Epithelial cell of esophagus (primary cell): Measurements from ENCODE around the gene ZNF556.
"Not testable (repeated sequence)": the region's sequence is repeated elsewhere in the genome, so short reads cannot be mapped to it uniquely, and the experiment has no call there.

ENCODE experiments used
- DNase-seq: peaks from one replicate; pipeline ENCODE4 v3.0.0; 2010; ENCODE audit warnings: low read depth
- H3K4me3 ChIP-seq: 2 replicates; pipeline ENCODE4 v1.5.1; 2011; ENCODE audit warnings: mild to moderate bottlenecking, low read length, control low read depth
- CTCF ChIP-seq: IDR thresholded peaks from 2 replicates; pipeline ENCODE4 v1.5.1; 2011; ENCODE audit warnings: low read depth, mild to moderate bottlenecking, low read length, control low read depth, inconsistent platforms; ENCODE audit not compliant: insufficient read depth; ENCODE audit errors: missing control alignments

ZNF556 gene

GRCh38 chr19:2866495-2867024 lies 575 bp upstream of the ZNF556 start:
- TF ChIP-seq CTCF: no peak
- H3K4me3 ChIP-seq: no peak overlapping the region
- DNase-seq: no peak

GRCh38 chr19:2869618-2870017 lies 2.5 kb downstream of the ZNF556 start:
- H3K4me3 ChIP-seq: no peak overlapping the region
- no peak for DNase-seq
- TF ChIP-seq CTCF: no peak

GRCh38 chr19:2872175-2872574 lies 5.0 kb downstream of the ZNF556 start:
- peak; percentile 13 for DNase-seq
- not testable (repeated sequence) for H3K4me3 ChIP-seq

GRCh38 chr19:2877398-2878331 lies 10.5 kb downstream of the ZNF556 start:
- no peak overlapping the region for H3K4me3 ChIP-seq
- no peak for TF ChIP-seq CTCF
- no peak for DNase-seq

- DNase-seq: no peak
- no peak for TF ChIP-seq CTCF
- no peak overlapping the region for H3K4me3 ChIP-seq
Observed at GRCh38 chr19:2883686-2884439, 16.7 kb downstream of the ZNF556 start.

GRCh38 chr19:2885736-2886135 lies 18.6 kb downstream of the ZNF556 start:
- no peak for DNase-seq
- no peak for TF ChIP-seq CTCF
- H3K4me3 ChIP-seq: no peak overlapping the region

- peak; percentile 73 for DNase-seq
- TF ChIP-seq CTCF: peak; percentile 70
- H3K4me3 ChIP-seq: no peak overlapping the region
Observed at GRCh38 chr19:2887391-2887914, 20.3 kb downstream of the ZNF556 start.
